Type B pancreatic cell (in vitro differentiated cells): ENCODE data around the gene GID4. TPM values are rescaled to one million over a fixed set of nuclear protein-coding genes. Genes with fewer than 3 reads are reported as not detected.

ENCODE experiments used
- DNase-seq: peaks from one replicate; pipeline ENCODE4 v3.0.0; 2021; ENCODE audit warnings: mixed read lengths; ENCODE audit not compliant: unreplicated experiment; ENCODE audit errors: extremely low spot score
- H3K27ac Mint-ChIP-seq: 2 replicates; pipeline ENCODE4 v1.8.0; 2021; ENCODE audit warnings: mild to moderate bottlenecking, mixed read lengths
- H3K27me3 Mint-ChIP-seq: 2 replicates; pipeline ENCODE4 v1.8.0; 2021; ENCODE audit warnings: mixed read lengths
- H3K36me3 Mint-ChIP-seq: 2 replicates; pipeline ENCODE4 v1.8.0; 2021; ENCODE audit warnings: mixed read lengths
- H3K4me1 Mint-ChIP-seq: one replicate; pipeline ENCODE4 v1.8.0; 2021; ENCODE audit warnings: mixed read lengths; ENCODE audit not compliant: unreplicated experiment
- H3K4me3 Mint-ChIP-seq: 2 replicates; pipeline ENCODE4 v1.8.0; 2021; ENCODE audit warnings: mild to moderate bottlenecking, mixed read lengths
- H3K9me3 Mint-ChIP-seq: 2 replicates; pipeline ENCODE4 v1.8.0; 2021; ENCODE audit warnings: mixed read lengths
- total RNA-seq: library from RNA; stranded (reverse); gene quantifications from 2 replicates; pipeline ENCODE4 v1.2.1, GENCODE V29; 2021; ENCODE audit warnings: low replicate concordance
- TF ChIP-seq, protein P1 (sequence below): fragments of 200-600 bp; sonication (generic); conservative IDR thresholded peaks from 2 replicates; pipeline ENCODE4 v1.5.0; 2021; ENCODE audit warnings: antibody characterized with exemption, mild to moderate bottlenecking

The GID4 gene
- total RNA-seq, 1 donor from 2014 or later: 13.2 TPM

DNA sequence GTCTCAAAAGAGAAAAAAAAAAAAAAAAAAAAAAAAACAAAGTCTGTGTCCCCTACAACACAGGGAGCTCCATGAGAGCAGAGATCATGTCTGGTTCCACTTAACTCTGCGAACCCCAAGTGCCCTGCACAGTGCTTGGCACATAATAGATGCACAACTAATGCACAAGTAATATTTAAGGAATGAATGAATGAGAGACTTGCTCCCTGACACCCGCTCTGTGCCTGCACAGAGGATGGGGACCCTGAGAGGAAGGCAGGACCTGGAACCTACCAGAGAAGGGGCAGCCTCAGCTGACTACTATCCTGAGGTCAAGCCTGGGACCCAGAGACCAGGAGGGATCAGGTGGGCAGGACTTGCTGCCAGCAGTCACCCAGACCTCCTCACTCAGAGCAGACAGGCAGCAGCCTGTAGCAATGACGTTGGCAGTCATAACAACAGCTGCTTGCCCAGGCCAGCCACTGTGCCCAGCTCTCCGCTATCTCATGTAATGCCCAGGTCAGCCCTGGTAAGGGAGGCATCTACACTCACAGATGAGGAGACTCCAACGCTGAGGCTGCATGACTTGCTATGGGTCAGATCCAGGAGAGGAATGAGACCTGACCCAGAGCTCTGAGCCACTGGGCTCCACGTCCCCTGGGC lies 72.2 kb downstream of the GID4 start:
- no peaks in the 10 kb centered on the region for H3K9me3 Mint-ChIP-seq
- H3K27ac Mint-ChIP-seq: no peak overlapping the region
- no peak for DNase-seq
- TF ChIP-seq, protein P1, sequence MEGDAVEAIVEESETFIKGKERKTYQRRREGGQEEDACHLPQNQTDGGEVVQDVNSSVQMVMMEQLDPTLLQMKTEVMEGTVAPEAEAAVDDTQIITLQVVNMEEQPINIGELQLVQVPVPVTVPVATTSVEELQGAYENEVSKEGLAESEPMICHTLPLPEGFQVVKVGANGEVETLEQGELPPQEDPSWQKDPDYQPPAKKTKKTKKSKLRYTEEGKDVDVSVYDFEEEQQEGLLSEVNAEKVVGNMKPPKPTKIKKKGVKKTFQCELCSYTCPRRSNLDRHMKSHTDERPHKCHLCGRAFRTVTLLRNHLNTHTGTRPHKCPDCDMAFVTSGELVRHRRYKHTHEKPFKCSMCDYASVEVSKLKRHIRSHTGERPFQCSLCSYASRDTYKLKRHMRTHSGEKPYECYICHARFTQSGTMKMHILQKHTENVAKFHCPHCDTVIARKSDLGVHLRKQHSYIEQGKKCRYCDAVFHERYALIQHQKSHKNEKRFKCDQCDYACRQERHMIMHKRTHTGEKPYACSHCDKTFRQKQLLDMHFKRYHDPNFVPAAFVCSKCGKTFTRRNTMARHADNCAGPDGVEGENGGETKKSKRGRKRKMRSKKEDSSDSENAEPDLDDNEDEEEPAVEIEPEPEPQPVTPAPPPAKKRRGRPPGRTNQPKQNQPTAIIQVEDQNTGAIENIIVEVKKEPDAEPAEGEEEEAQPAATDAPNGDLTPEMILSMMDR: no peak
- H3K36me3 Mint-ChIP-seq: no peaks in the 10 kb centered on the region
- peaks cover 9% of the 10 kb centered on the region for H3K4me1 Mint-ChIP-seq
- no peak overlapping the region for H3K4me3 Mint-ChIP-seq
- H3K27me3 Mint-ChIP-seq: no peaks in the 10 kb centered on the region

DNA sequence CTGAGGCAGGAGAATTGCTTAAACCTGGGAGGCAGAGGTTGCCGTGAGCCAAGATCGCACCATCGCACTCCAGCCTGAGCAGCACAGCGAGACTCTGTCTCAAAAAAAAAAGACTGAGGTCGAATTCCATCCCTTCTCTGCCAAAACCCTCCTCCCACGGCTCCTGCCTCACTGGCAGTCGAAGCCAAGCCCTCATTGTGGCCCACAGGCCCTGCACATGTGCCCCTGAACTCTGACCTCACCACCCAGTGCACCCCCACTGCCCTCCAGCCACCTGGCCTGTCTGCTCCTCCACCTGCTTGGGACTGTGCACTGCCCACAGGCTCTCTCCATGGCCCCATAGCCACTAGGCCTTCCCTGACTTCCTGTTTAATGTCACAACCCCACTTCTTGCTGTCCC lies 76.3 kb downstream of the GID4 start:
- TF ChIP-seq, protein P1: no peak
- H3K9me3 Mint-ChIP-seq: no peaks in the 10 kb centered on the region
- H3K27ac Mint-ChIP-seq: no peak overlapping the region

DNA sequence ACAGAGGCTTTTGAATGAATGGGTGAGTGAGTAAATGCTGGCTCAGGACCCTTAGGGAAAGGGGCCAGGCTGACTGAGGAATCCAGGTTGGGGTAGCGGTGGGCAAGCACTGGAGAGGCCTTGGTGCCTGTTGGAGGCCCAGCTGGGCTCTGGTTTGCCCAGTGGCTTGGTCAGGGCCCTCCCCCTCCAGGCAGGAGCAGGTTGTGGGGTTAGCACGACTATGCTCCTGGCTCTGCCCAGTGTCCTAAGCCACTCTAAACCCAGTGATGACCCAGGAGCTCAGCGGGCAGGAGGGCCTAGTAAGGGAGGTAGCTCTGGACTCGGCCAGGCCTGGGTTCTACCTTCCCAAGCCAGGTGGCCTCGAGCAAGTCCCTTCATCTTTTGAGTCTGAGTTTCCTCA lies 76.9 kb downstream of the GID4 start:
- DNase-seq: no peak
- H3K27ac Mint-ChIP-seq: no peak overlapping the region
- no peaks in the 10 kb centered on the region for H3K27me3 Mint-ChIP-seq
- TF ChIP-seq, protein P1: no peak
- H3K36me3 Mint-ChIP-seq: no peaks in the 10 kb centered on the region
- no peaks in the 10 kb centered on the region for H3K9me3 Mint-ChIP-seq
- H3K4me1 Mint-ChIP-seq: peaks cover 9% of the 10 kb centered on the region
- no peak overlapping the region for H3K4me3 Mint-ChIP-seq

More for the DNA sequence above, 76.3 kb downstream of the GID4 start:
- H3K27me3 Mint-ChIP-seq: no peaks in the 10 kb centered on the region
- H3K4me3 Mint-ChIP-seq: no peak overlapping the region
- DNase-seq: no peak
- peaks cover 9% of the 10 kb centered on the region for H3K4me1 Mint-ChIP-seq
- no peaks in the 10 kb centered on the region for H3K36me3 Mint-ChIP-seq

DNA sequence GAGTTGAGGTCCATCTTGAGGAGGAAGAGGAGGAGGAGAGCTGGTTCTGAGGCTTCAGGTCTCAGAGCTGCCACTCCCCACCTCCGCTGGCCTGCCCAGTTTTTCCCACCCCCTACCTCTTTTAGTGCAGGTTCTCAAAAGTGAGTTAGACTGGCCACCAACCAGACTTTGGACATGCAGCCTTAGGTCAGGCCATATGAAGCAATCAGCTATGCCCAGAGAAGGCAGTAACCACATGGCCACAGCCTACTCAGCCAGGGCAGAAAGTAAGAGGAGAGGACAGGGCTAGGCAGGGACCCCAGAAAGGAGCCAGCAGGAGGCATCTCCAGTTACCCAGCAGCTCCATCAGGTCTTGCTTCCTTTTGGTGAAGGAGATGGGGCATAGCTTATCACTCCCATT lies 78.3 kb downstream of the GID4 start:
- TF ChIP-seq, protein P1: no peak
- peaks cover 5% of the 10 kb centered on the region for H3K4me1 Mint-ChIP-seq
- H3K36me3 Mint-ChIP-seq: no peaks in the 10 kb centered on the region
- no peak overlapping the region for H3K4me3 Mint-ChIP-seq
- H3K27me3 Mint-ChIP-seq: no peaks in the 10 kb centered on the region
- H3K27ac Mint-ChIP-seq: no peak overlapping the region
- H3K9me3 Mint-ChIP-seq: no peaks in the 10 kb centered on the region
- DNase-seq: no peak

Other genes starting within 250 kb of the GID4 start
- gene SREBF1, start 202.4 kb upstream of the GID4 start, total RNA-seq: 81.2 and 97.0 TPM in 2 replicates
- 62.5 and 107 TPM in 2 replicates for gene TOM1L2, start 67.0 kb upstream of the GID4 start, total RNA-seq
- 3.4 and 8.9 TPM in 2 replicates for gene DRC3, start 66.5 kb upstream of the GID4 start, total RNA-seq
- 22.8 and 28.9 TPM in 2 replicates for gene ATPAF2, start 240 bp upstream of the GID4 start, total RNA-seq
- gene DRG2, start 48.5 kb downstream of the GID4 start, total RNA-seq: 34.2 and 35.0 TPM in 2 replicates
- 1.8 and 2.2 TPM in 2 replicates for gene MYO15A, start 69.3 kb downstream of the GID4 start, total RNA-seq
- gene ALKBH5, start 144.4 kb downstream of the GID4 start, total RNA-seq: 79.8 and 88.8 TPM in 2 replicates
- 35.1 and 61.2 TPM in 2 replicates for gene LLGL1, start 186.2 kb downstream of the GID4 start, total RNA-seq
- 248 and 320 TPM in 2 replicates for gene FLII, start 219.3 kb downstream of the GID4 start, total RNA-seq
- gene MIEF2, start 221.3 kb downstream of the GID4 start, total RNA-seq: 17.9 and 31.2 TPM in 2 replicates